ENCODE measurements around the gene FKBP5. TPM values are rescaled to one million over a fixed set of nuclear protein-coding genes. Genes with fewer than 3 reads are reported as not detected.

FKBP5 gene
- total RNA-seq, 1 experiment from 2014 or later: 33.9 TPM

- Mint-ChIP-seq H3K4me1 (peaks cover 22 to 24% of the 10 kb centered on the region in 2 experiments), H3K9me3 (no peaks in the 10 kb centered on the region), H3K4me3 (no peak overlapping the region), H3K27me3 (ENCODE audit: low read depth) (no peaks in the 10 kb centered on the region), H3K36me3 (ENCODE audit: insufficient read depth in 1 of 3, low read depth in 3 of 3) (peaks cover under 1 to 8% (median 7%) of the 10 kb centered on the region in 3 experiments; a peak in 4 of 7 replicates), H3K27ac (peak overlapping the region in 2 of 3 experiments; percentile 37 to 65; a peak in 3 of 7 replicates)
- Histone ChIP-seq H3K56ac (ENCODE audit: insufficient read length, low read depth, low read length) (no peak overlapping the region), H4K91ac (ENCODE audit: insufficient read length, low read depth, low read length) (no peak overlapping the region), H3K23me2 (ENCODE audit: insufficient read length, low read depth, low read length, poor library complexity, severe bottlenecking) (no peaks in the 10 kb centered on the region), H3K79me1 (ENCODE audit: insufficient read depth, low read depth, low read length, poor library complexity, severe bottlenecking) (no peaks in the 10 kb centered on the region), H2BK120ac (ENCODE audit: low read depth, low read length, poor library complexity, severe bottlenecking) (no peak overlapping the region), H2BK20ac (ENCODE audit: low read depth, low read length, poor library complexity, severe bottlenecking) (no peak overlapping the region), H3K23ac (ENCODE audit: insufficient read length, low read depth, low read length) (no peak overlapping the region), H3T11ph (ENCODE audit: low read length) (no peak overlapping the region), H4K8ac (replicated peaks; ENCODE audit: insufficient read length, low read depth, low read length) (no peak overlapping the region), H4K5ac (ENCODE audit: insufficient read length, low read depth, low read length) (no peak overlapping the region), H4K20me1 (ENCODE audit: control insufficient read depth, insufficient read depth, insufficient read length) (no peaks in the 10 kb centered on the region), H3K27ac (ENCODE audit: insufficient read length, low read depth, low read length) (no peak overlapping the region), H2BK5ac (ENCODE audit: insufficient read length, low read length) (no peak overlapping the region), H3K79me2 (ENCODE audit: insufficient read depth, low read length) (no peaks in the 10 kb centered on the region), H2AK5ac (ENCODE audit: insufficient read length, low read length) (no peak overlapping the region), H2BK15ac (ENCODE audit: low read depth, low read length) (no peak overlapping the region), H3K9me3 (ENCODE audit: control insufficient read depth, low read depth, low read length) (no peaks in the 10 kb centered on the region), H3K18ac (ENCODE audit: insufficient read length, low read depth, low read length) (no peak overlapping the region), H3K27me3 (ENCODE audit: insufficient read depth, low read length) (no peaks in the 10 kb centered on the region), H3K14ac (ENCODE audit: insufficient read depth, low read length) (no peak overlapping the region), H2AFZ (ENCODE audit: low read length) (no peak overlapping the region), H3K4ac (ENCODE audit: low read depth, low read length) (no peak overlapping the region), H3K4me2 (ENCODE audit: insufficient read depth, insufficient read length, low read length) (no peak overlapping the region), H3K9ac (ENCODE audit: extremely low read depth, insufficient read length, low read length) (no peak overlapping the region), H3K4me1 (ENCODE audit: insufficient read depth, low read length) (peaks cover 6% of the 10 kb centered on the region; the same call in 1 of the 2 replicates), H2BK12ac (ENCODE audit: insufficient read length, low read depth, low read length) (no peak overlapping the region)
- TF ChIP-seq, protein P1, sequence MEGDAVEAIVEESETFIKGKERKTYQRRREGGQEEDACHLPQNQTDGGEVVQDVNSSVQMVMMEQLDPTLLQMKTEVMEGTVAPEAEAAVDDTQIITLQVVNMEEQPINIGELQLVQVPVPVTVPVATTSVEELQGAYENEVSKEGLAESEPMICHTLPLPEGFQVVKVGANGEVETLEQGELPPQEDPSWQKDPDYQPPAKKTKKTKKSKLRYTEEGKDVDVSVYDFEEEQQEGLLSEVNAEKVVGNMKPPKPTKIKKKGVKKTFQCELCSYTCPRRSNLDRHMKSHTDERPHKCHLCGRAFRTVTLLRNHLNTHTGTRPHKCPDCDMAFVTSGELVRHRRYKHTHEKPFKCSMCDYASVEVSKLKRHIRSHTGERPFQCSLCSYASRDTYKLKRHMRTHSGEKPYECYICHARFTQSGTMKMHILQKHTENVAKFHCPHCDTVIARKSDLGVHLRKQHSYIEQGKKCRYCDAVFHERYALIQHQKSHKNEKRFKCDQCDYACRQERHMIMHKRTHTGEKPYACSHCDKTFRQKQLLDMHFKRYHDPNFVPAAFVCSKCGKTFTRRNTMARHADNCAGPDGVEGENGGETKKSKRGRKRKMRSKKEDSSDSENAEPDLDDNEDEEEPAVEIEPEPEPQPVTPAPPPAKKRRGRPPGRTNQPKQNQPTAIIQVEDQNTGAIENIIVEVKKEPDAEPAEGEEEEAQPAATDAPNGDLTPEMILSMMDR (conservative IDR thresholded peaks at IDR 0.05): no peak
- no peak for DNase-seq
- WGBS (ENCODE audit: extremely low coverage, insufficient read length, low lambda C conversion rate): no CpG with 5 or more reads among the region's 6 CpGs
Measured at GRCh38 chr6:35602133-35602946, 86.4 kb downstream of the FKBP5 start.
